ENCODE results near the gene KLRC4.
"Not testable (repeated sequence)": the region's sequence is repeated elsewhere in the genome, so short reads cannot be mapped to it uniquely, and the experiment has no call there.

The KLRC4 gene, protein sequence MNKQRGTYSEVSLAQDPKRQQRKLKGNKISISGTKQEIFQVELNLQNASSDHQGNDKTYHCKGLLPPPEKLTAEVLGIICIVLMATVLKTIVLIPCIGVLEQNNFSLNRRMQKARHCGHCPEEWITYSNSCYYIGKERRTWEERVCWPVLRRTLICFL

DNA sequence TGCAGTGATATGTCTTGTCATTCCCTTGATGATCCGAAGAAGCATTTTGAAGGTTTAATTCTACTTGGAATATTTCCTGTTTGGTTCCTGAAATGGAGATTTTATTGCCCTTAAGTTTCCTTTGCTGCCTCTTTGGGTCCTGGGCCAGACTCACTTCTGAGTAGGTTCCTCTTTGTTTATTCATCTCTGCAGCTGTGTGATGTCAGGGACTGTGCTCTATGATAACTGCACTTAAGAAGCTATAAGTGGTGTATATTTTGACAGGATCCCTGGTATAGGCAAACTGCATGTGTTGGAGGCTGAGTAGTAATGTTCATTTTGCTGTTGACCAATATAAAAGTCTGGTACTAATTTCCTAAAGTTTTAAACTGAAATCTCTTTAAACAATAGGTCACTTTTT, at the start of gene KLRC4:
Gene KLRC4 (minus strand): TSS at position 366 of the 400 bp plus-strand sequence. CDS start 182 bp downstream, at position 184.
- peak; percentile 62 for DNase-seq

DNA sequence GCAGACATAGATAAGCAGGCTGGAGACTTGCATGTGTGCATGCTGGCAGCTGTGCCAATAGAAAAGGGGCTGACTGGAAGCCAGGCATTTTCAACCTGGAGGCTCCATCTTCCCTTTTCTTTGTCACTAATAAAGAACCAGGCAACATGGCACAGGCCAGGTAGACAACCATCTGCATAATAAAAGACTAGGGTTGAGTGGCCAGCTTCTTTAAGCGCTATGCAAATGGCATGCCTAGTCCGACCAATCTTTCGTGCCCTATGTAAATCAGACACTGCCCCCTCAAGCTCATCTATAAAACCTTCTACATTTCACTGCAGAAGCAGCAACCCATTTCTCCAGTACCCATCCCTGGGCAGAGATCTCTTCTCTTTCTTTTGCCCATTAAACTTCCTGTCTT, 48.2 kb upstream of the KLRC4 start:
- no peak for DNase-seq

DNA sequence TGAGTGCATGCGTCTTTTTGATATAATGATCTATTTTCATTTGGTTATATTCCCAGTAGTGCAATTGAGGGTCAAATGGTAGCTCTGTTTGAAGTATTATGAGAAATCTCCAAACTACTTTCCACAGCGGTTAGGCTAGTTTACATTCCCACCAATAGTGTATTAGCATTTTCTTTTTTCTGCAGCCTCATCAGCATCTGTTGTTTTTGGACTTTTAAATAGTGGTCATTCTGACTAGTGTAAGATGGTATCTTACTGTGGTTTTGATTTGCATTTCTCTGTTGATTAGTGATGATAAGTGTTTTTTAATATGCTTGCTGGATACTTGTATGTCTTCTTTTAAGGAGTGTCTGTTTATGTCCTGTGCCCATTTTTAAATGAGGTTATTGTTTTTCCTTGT, 47.3 kb upstream of the KLRC4 start:
- no peak for DNase-seq

DNA sequence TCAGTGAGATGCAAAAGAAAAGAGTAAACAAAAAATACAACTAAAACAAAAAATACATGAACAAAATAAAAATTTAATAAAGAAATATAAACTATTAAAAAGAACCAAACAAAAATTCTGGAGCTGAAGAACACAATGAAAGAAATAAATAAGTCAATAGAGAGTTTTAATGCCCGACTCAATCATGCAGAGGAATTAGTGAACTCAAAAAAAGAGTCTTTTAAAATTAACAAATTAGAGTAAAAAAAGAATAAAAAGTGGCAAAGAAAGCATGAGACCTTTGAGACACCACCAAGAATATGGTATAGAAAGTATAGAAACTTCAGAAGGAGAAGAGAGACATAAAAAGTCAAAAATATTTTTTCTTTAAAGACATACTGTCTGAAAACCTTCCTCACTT, 46.2 kb upstream of the KLRC4 start:
- no peak for DNase-seq

DNA sequence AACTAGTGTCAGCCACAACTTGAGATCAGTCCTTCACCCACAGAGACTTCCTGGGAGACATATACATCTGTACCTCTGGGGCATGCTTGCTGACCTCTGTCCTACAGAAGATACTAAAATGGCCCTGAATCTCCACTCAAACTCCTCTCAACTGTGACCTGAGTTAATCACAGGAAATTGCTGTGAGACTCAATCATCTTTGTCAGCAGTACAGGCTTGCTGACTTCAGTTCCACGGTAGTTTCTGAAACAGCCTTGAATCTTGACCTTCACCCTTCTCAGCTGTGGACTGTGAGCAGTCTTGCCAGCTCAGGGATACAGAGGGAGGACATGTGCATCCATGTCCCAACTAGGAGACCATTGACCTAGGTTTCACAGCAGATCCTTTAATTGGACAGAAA, 45.0 kb upstream of the KLRC4 start:
- DNase-seq, result no peak

DNA sequence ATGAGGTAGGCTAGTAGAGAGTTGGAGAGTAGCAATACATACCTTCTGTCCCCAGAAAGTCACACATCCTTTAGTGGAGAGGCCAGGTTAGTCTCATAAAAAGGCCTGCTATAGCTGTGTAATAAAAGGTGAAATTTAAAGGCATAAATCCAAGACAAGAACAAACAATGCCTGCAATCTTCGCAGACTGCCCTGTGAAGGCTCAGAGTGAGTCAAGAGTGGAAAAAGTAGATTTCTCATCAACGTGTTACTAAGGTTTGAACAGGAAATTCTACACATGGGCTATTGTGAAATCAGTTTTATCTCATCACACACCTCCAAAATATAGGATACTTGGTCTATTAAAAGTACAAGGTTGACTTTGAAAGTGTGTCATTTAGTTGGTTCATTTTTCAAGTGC, 43.6 kb upstream of the KLRC4 start, which contains the start of gene KLRC1:
Gene KLRC1 (minus strand): TSS at position 222 of the 400 bp plus-strand sequence. CDS start 2,221 bp downstream, outside the sequence.
- DNase-seq, result no peak

DNA sequence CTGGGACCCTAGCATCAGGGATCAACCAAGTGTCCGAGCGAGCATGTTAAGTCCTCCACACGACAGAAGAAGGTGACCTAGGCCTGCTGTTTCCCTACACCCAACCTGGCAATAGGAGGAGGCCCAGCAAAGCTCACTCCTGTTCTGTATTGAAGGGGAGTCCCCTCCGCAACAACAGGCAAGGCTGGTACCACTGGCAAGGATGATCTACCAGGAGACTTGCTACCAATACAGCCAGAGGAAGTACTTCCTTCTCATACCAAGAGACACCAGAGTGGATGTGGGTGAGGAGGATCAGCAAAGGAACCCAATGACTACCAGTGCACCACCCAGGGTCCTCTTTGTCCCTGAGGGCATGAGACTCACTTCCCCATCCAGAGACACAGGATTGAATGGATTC, 38.7 kb upstream of the KLRC4 start:
- DNase-seq, result no peak

DNA sequence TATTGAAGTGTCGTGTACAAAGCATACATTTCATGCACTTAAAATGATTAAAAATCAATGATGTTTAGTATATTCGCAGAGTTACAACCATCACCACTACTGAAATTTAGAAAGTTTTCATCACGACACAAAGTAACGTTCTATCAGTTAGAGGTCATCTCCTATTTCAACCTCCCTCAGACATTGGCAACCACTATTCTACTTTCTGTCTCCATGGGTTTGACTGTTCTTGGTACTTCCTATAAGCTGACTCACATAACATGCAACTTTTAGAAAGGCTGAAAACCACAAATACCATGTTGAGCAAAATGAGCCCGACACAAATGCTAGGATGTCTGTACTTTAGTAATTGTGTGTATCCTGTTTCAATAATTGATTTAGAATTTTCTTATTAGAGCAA, 36.5 kb upstream of the KLRC4 start:
- DNase-seq, result not testable (repeated sequence)

DNA sequence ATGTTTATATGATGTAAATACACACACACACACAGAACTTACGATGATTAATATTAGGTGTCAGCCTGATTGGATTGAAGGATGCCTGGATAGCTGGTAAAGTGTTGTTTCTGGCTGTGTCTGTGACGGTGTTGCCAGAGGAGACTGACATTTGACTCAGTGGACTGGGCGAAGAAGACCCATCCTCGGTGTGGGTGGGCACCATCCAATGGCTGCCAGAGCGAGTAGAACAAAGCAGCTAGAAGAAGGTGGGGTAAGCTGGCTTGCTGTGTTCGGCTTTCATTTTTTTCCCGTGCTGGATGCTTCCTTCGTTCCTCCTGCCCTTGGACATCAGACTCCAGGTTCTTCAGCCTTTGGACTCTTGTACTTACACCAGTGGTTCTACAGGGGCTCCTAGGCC, 31.6 kb upstream of the KLRC4 start:
- DNase-seq, result not testable (repeated sequence)

DNA sequence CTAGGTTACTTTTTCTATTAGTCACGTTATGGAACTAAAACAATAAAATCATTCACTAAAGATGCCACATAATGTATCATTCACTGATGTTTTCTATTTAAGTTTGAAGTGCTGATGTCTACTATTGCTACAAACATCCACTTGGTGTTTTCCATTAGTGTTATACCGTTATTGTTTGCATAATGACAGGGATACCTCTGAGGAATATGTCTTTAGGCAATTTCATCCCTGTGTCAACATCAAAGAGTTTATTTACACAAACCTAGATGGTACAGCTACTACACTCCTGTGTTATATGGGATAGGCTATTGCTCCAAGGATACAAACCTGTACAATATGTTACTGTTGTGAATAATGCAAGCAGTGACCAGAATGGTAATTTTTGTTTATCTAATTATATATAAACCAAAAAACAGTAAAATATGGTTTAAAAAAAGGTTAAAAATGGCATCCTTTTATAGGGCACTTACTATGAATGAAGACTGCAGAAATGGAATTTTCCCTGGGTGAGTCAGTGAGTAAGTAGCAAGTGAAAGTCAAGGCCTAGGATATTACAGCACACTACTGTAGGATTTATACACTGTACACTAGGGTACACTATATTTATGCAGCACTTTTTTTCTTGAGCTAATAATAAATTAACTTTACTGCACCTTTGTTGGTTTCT, 30.2 kb upstream of the KLRC4 start:
- DNase-seq, result not testable (repeated sequence)

DNA sequence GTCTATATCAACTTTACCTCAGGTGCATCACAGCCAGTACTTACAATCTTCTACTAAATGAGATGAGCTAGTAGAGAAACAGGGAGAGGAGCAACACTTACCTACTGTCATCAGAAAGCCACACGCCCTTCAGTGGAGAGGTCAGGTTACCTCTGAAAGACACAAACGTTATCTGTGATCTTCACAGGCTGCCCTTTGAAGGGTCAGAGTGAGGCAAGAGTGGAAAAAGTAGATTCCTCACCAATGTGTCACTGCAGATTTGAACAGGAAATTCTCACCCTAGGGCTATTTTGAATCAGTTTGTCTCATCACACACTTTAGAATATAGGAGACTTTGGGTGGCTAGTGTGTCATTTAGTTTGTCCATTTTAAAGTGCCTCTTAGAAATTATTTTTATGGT, 28.0 kb upstream of the KLRC4 start:
- not testable (repeated sequence) for DNase-seq

DNA sequence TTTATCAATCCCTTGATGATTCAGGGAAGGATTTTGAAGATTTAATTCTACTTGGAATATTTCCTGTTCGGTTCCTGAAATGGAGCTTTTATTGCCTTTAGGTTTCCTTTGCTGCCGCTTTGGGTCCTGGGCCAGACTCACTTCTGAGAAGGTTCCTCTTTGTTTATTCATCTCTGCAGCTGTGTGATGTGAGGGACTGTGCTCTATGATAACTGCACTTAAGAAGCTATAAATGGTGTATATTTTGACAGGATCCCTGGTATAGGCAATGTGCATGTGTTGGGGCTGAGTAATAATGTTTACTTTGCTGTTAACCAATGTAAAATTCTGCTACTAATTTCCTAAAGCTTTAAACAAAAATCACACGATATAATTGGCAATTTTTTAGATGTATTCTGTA, 26.3 kb upstream of the KLRC4 start, which contains the start of gene KLRC2:
Gene KLRC2 (minus strand): TSS at position 195 of the 400 bp plus-strand sequence. CDS start 24 bp downstream, at position 171.
- DNase-seq, result not testable (repeated sequence)

DNA sequence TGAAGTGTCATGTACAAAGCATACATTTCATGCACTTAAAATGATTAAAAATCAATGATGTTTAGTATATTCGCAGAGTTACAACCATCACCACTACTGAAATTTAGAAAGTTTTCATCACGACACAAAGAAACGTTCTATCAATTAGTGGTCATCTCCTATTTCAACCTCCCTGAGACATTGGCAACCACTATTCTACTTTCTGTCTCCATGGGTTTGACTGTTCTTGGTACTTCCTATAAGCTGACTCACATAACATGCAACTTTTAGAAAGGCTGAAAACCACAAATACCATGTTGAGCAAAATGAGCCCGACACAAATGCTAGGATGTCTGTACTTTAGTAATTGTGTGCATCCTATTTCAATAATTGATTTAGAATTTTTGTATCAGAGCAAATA, 21.1 kb upstream of the KLRC4 start:
- DNase-seq, result not testable (repeated sequence)

DNA sequence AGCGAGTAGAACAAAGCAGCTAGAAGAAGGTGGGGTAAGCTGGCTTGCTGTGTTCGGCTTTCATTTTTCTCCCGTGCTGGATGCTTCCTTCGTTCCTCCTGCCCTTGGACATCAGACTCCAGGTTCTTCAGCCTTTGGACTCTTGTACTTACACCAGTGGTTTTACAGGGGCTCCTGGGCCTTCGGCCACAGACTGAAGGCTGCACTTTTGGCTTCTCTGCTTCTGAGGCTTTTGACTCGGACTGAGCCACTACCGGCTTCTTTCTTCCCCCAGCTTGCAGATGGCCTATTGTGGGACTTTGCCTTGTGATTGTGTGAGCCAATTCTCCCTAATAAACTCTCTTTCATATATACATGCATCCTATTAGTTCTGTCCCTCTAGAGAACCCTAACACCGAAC, 16.4 kb upstream of the KLRC4 start:
- DNase-seq, result not testable (repeated sequence)

DNA sequence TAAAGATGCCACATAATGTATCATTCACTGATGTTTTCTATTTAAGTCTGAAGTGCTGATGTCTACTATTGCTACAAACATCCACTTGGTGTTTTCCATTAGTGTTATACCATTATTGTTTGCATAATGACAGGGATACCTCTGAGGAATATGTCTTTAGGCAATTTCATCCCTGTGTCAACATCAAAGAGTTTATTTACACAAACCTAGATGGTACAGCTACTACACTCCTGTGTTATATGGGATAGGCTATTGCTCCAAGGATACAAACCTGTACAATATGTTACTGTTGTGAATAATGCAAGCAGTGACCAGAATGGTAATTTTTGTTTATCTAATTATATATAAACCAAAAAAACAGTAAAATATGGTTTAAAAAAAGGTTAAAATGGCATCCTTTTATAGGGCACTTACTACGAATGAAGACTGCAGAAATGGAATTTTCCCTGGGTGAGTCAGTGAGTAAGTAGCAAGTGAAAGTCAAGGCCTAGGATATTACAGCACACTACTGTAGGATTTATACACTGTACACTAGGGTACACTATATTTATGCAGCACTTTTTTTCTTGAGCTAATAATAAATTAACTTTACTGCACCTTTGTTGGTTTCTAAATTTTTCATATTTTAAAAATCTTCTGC, 14.8 kb upstream of the KLRC4 start:
- not testable (repeated sequence) for DNase-seq

DNA sequence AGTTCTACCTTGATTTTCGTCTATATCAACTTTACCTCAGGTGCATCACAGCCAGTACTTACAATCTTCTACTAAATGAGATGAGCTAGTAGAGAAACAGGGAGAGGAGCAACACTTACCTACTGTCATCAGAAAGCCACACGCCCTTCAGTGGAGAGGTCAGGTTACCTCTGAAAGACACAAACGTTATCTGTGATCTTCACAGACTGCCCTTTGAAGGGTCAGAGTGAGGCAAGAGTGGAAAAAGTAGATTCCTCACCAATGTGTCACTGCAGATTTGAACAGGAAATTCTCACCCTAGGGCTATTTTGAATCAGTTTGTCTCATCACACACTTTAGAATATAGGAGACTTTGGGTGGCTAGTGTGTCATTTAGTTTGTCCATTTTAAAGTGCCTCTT, 12.6 kb upstream of the KLRC4 start:
- not testable (repeated sequence) for DNase-seq

DNA sequence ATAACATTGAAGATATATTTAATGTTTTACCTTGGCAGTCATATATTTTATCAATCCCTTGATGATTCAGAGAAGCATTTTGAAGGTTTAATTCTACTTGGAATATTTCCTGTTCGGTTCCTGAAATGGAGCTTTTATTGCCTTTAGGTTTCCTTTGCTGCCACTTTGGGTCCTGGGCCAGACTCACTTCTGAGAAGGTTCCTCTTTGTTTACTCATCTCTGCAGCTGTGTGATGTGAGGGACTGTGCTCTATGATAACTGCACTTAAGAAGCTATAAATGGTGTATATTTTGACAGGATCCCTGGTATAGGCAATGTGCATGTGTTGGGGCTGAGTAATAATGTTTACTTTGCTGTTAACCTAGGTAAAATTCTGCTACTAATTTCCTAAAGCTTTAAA, 10.8 kb upstream of the KLRC4 start, which contains the start of gene KLRC3:
Gene KLRC3 (minus strand): TSS at position 262 of the 400 bp plus-strand sequence. CDS start 45 bp downstream, at position 217.
- not testable (repeated sequence) for DNase-seq

DNA sequence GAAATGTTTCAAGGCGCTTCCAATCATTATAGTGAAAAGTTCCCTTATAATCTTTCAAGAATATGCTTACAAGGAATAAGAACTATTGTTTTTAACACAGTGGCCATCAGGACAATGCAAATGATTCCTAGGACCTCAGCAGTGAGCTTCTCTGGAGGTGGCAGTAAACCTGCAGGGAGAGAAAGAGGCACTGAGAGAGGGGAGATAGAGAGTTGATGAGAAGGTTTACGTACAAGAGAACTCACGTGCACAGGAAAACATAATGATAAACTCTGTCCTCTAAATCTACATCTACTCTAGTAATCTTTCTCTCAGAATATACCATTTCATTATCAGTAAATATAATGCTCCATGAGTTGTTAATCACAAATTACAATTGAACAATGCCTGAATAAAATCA, 715 bp downstream of the KLRC4 start:
- DNase-seq, result no peak

DNA sequence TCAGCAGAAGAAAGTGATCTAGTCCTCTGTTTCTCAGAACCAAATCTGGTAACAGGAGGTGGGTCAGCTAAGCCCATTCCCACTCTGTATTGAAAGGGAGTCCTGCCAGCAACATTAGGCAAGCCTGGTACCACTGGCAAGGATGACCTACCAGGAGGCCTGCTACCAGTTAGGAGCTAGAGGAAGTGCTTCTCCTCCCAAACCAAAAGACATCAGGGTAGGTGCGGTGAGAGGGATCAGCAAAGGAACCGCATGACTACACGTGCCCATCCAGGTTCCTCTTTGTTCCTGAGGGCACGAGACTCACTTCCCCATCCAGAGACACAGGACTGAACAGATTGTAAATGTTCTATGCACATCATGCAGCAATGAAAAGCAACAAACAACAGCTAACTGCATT, 2.8 kb downstream of the KLRC4 start:
- no peak for DNase-seq

DNA sequence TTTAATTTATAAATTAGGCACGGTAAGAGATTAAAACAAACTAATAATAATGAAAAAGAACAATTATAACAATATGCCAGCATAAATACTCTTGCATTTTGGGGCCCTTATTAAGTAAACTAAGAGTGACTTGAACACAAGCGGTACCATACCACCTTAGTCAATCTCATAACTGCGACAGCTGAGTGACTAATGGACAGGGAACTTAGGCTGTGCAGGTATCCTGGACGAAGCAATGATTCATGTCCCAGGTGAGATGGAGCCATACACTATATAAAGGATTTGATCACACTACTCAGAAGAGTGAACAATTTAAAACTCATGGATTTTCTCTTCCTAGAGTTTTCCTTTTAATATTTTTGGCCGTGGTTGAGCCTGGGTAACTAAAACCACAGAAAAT, 4.3 kb downstream of the KLRC4 start:
- no peak for DNase-seq

DNA sequence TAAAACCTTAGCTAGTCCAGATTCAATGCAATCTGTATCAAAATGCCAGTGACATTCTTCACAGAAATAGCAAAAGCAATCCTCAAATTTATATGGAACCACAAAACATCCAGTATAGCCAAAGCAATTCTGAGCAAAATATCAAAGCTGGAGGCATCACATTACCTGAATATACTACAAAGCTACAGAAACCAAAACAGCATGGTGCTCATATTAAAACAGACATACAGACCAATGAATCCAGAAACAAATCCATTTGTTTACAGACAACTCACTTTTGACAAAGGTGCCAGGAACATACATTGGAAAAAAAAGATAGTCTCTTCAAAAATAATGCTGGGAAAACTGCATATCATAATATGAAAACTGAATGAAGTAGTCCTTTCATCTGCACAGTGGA, 4.8 kb downstream of the KLRC4 start:
- no peak for DNase-seq

DNA sequence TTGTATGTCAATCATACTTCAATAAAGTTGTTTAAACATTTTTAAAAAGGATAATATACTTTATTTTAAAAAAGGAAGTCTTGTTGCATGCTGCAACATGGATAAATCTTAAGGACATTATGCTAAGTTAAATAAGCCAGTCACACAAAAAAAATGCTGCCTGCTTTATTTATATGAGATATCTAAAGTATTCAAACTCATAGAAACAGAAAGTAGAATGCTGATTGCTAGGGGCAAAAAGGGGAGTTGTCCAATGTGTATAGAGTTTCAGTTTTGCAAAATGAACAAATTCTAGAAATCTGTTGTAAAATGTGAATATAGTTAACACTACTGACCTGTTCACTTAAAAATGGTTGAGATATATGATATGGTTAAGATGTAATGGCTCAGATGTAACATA, 8.7 kb downstream of the KLRC4 start:
- no peak for DNase-seq

DNA sequence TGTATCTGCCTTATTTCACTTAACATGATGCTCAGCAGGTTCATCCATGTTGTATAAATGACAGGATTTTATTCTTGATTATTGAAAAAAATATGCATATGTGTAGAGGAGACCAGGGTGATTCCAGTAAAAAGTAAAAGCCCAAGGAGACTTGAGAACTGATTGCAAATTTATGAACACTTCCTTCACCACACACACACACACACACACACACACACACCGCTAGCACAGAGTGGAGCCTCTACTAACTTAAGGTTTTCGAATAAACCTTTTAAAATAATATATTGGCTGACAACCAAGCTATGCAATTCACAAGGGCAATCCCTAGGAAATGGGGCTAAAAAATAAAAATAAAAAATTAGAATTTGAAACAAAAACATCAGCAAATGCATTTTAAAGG, 11.4 kb downstream of the KLRC4 start:
- no peak for DNase-seq

DNA sequence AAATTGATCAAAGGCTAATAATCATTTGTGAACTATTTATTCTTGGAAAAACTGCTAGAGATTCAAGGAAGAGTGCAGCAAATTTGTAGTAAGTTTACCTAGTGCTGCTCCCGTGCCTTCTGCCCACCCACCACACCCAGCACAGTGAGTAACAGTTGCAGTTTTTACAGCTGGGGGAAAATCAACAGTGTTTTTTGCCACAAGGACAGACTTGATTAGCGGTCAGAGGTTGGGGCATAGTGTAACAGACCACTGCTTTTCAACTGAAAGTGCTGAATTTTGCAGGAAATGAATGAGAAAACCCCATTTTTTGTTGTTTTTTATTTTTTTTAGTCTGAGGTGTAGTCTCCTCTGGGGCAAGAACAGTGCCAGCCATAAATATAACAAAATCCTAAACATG, 12.3 kb downstream of the KLRC4 start:
- DNase-seq, result no peak
